Natural killer cell (primary cell): ENCODE data around the gene CLCNKA. TPM values are rescaled to one million over a fixed set of nuclear protein-coding genes. Genes with fewer than 3 reads are reported as not detected.
"Not testable (repeated sequence)": the region's sequence is repeated elsewhere in the genome, so short reads cannot be mapped to it uniquely, and the experiment has no call there.

Source experiments
- ATAC-seq, 3 donors: fragments of 150-1000 bp in 2 of 3; fragments of 200-7000 bp in 1 of 3; cut with Tn5 transposase; 1 replicate in 1 of 3; 2 replicates in 2 of 3; pipeline ENCODE4 v1.10.0; 2021; ENCODE audit warnings: mild to moderate bottlenecking in 2 of 3, moderate library complexity in 2 of 3
- DNase-seq, 2 donors: peaks; one replicate each; pipeline versions ENCODE4 v3.0.0 to v3.0.0-alpha.2; 2013 to 2021; ENCODE audit warnings: mixed read lengths in 1 of 2
- H3K27ac ChIP-seq: one replicate; pipeline ENCODE4 v1.5.1; 2013; ENCODE audit warnings: mild to moderate bottlenecking, low read length
- H3K27me3 ChIP-seq: one replicate; pipeline ENCODE4 v1.6.1; 2013; ENCODE audit warnings: low read length; ENCODE audit not compliant: control insufficient read depth, insufficient read depth
- H3K36me3 ChIP-seq: one replicate; pipeline ENCODE4 v1.6.1; 2013; ENCODE audit warnings: low read length; ENCODE audit not compliant: control insufficient read depth, insufficient read depth
- H3K4me1 ChIP-seq: one replicate; pipeline ENCODE4 v1.6.1; 2013; ENCODE audit warnings: low read length; ENCODE audit not compliant: control insufficient read depth, insufficient read depth
- H3K4me3 ChIP-seq: one replicate; pipeline ENCODE4 v1.5.1; 2013; ENCODE audit warnings: low read length
- H3K9me3 ChIP-seq: one replicate; pipeline ENCODE4 v1.6.1; 2013; ENCODE audit warnings: low read length; ENCODE audit not compliant: control insufficient read depth, insufficient read depth
- H3K27ac Mint-ChIP-seq, 2 donors: one replicate each; pipeline ENCODE4 v1.8.0; 2022; ENCODE audit warnings: mild to moderate bottlenecking in 2 of 2, mixed read lengths in 2 of 2, moderate library complexity in 1 of 2
- H3K27me3 Mint-ChIP-seq, 2 donors: one replicate each; pipeline ENCODE4 v1.8.0; 2022; ENCODE audit warnings: low read depth in 2 of 2, mixed read lengths in 2 of 2
- H3K36me3 Mint-ChIP-seq: one replicate; pipeline ENCODE4 v1.8.0; 2022; ENCODE audit warnings: mixed read lengths
- H3K4me1 Mint-ChIP-seq, 2 donors: one replicate each; pipeline ENCODE4 v1.8.0; 2022; ENCODE audit warnings: mixed read lengths in 2 of 2
- H3K4me3 Mint-ChIP-seq: one replicate; pipeline ENCODE4 v1.8.0; 2022; ENCODE audit warnings: mild to moderate bottlenecking, moderate library complexity, mixed read lengths
- H3K9me3 Mint-ChIP-seq, 2 donors: one replicate each; pipeline ENCODE4 v1.8.0; 2022; ENCODE audit warnings: mixed read lengths in 2 of 2
- CTCF ChIP-seq: fragments of 200-600 bp; IDR thresholded peaks from one replicate; pipeline ENCODE4 v1.8.0; 2022; ENCODE audit warnings: antibody characterized with exemption
- WGBS: methylation state at CpG from one replicate; pipeline ENCODE4 v1.1.7; 2013; ENCODE audit warnings: missing lambda C conversion rate; ENCODE audit not compliant: insufficient coverage; 5-methylcytosine and 5-hydroxymethylcytosine counted together
- intact Hi-C: fragments of 100-400 bp; cut with micrococcal nuclease; formaldehyde crosslinking; loops from one replicate; pipeline ENCODE4 v1.14.2; 2022
- total RNA-seq, 4 donors: library from RNA; stranded (reverse); fragments of 120-200 nt in 1 of 4; gene quantifications; one replicate each; pipeline versions ENCODE4 v1.2.3 to v1.2.4, GENCODE V29; 2013 to 2022

CLCNKA gene
- total RNA-seq, 3 donors from 2014 or later (not counting 1 experiment from before 2014, with no cell fraction given), result 0.16 to 0.33 TPM; not detected in 1

GRCh38 chr1:16028237-16029002 lies 6.6 kb downstream of the CLCNKA start:
- intact Hi-C loops, result no loop called here
- 57% methylated on average over 19 of the region's 19 CpGs for WGBS
- Mint-ChIP-seq H3K27me3 (peaks cover 0 to 16% of the 10 kb centered on the region in 2 donors), H3K4me3 (no peak overlapping the region), H3K4me1 (peaks cover 0 to 8% of the 10 kb centered on the region in 2 donors), H3K27ac (no peak overlapping the region), H3K36me3 (no peaks in the 10 kb centered on the region), H3K9me3 (no peaks in the 10 kb centered on the region)
- H3K27me3 ChIP-seq, result peaks cover 6% of the 10 kb centered on the region
- H3K9me3 ChIP-seq, result no peaks in the 10 kb centered on the region
- no peaks in the 10 kb centered on the region for H3K36me3 ChIP-seq
- H3K4me3 ChIP-seq, result no peak overlapping the region
- ATAC-seq (no peak), DNase-seq (no peak)
- H3K27ac ChIP-seq, result no peak overlapping the region
- no peak for TF ChIP-seq CTCF
- H3K4me1 ChIP-seq, result peaks cover 13% of the 10 kb centered on the region

- H3K4me3 ChIP-seq, H3K4me3 Mint-ChIP-seq, H3K4me1 Mint-ChIP-seq, ATAC-seq, H3K36me3 ChIP-seq, DNase-seq, H3K9me3 ChIP-seq, H3K27ac Mint-ChIP-seq, H3K9me3 Mint-ChIP-seq, intact Hi-C loops, H3K27ac ChIP-seq, H3K36me3 Mint-ChIP-seq, H3K27me3 ChIP-seq: not testable (repeated sequence)
- H3K27me3 Mint-ChIP-seq, result peaks cover 0 to 16% of the 10 kb centered on the region in 2 donors
- peaks cover 13% of the 10 kb centered on the region for H3K4me1 ChIP-seq
- WGBS, result 80% methylated on average over 13 of the region's 13 CpGs
These were observed 7.1 kb downstream of the CLCNKA start for GRCh38 chr1:16029003-16029268.

GRCh38 chr1:16029288-16029687 lies 7.5 kb downstream of the CLCNKA start:
- WGBS, result 86% methylated on average over 1 of the region's 1 CpG
- intact Hi-C loops, result no loop called here
- DNase-seq (no peak), ATAC-seq (no peak)
- Mint-ChIP-seq H3K27ac (no peak overlapping the region), H3K9me3 (no peaks in the 10 kb centered on the region), H3K36me3 (no peaks in the 10 kb centered on the region), H3K4me1 (peaks cover 0 to 8% of the 10 kb centered on the region in 2 donors), H3K4me3 (no peak overlapping the region), H3K27me3 (peaks cover 0 to 16% of the 10 kb centered on the region in 2 donors)
- no peaks in the 10 kb centered on the region for H3K36me3 ChIP-seq
- no peak overlapping the region for H3K4me3 ChIP-seq
- H3K4me1 ChIP-seq, result peaks cover 13% of the 10 kb centered on the region
- peaks cover 6% of the 10 kb centered on the region for H3K27me3 ChIP-seq
- H3K9me3 ChIP-seq, result no peaks in the 10 kb centered on the region
- no peak for TF ChIP-seq CTCF
- H3K27ac ChIP-seq, result no peak overlapping the region

GRCh38 chr1:16031551-16031950 lies 9.7 kb downstream of the CLCNKA start:
- no peak for ATAC-seq
- H3K9me3 ChIP-seq, result no peaks in the 10 kb centered on the region
- Mint-ChIP-seq H3K9me3 (no peaks in the 10 kb centered on the region), H3K27me3 (peaks cover 0 to 16% of the 10 kb centered on the region in 2 donors), H3K27ac (no peak overlapping the region), H3K36me3 (no peaks in the 10 kb centered on the region), H3K4me3 (no peak overlapping the region), H3K4me1 (peaks cover 0 to 8% of the 10 kb centered on the region in 2 donors)
- no peak for DNase-seq
- no peak overlapping the region for H3K4me3 ChIP-seq
- H3K27me3 ChIP-seq, result peaks cover 6% of the 10 kb centered on the region
- H3K36me3 ChIP-seq, result no peaks in the 10 kb centered on the region
- TF ChIP-seq CTCF, result no peak
- intact Hi-C loops, result no loop called here
- H3K4me1 ChIP-seq, result peaks cover 12% of the 10 kb centered on the region
- 85% methylated on average over 7 of the region's 8 CpGs for WGBS
- no peak overlapping the region for H3K27ac ChIP-seq
